Endothelial cell of umbilical vein (primary cell): ENCODE data around the gene KLHL26. TPM values are rescaled to one million over a fixed set of nuclear protein-coding genes. Genes with fewer than 3 reads are reported as not detected.

Source experiments
- BruUV-seq: library from RNA; stranded (reverse); fragments of 400-500 nt; replicated peaks from 2 replicates; lab custom pipeline; 2021; lab: Mats Ljungman, UMichigan
- CTCF ChIA-PET: fragments of 300-600, 350-600 bp; sonication (Branson Sonifier 250); formaldehyde crosslinking; loops from one replicate; lab custom pipeline; 2021; ENCODE audit warnings: antibody characterized with exemption, inconsistent platforms; lab: Charles Lee
- POLR2A ChIA-PET: fragments of 300-600, 350-600 bp; sonication (Branson Sonifier 250); formaldehyde crosslinking; loops from one replicate; lab custom pipeline; 2021; ENCODE audit warnings: antibody characterized with exemption, inconsistent platforms; lab: Charles Lee
- DNase-seq: peaks from one replicate; pipeline ENCODE4 v3.0.0-alpha.2; 2011; ENCODE audit warnings: low read depth, low spot score
- FAIRE-seq: peaks from 2 replicates; lab custom pipeline; 2011; peaks lifted over from hg19 to GRCh38; lab: Jason Lieb, UNC
- H2AFZ ChIP-seq: 2 replicates; pipeline ENCODE4 v1.6.0; 2012; ENCODE audit warnings: low read depth, low read length, control low read depth, inconsistent platforms
- H3K27ac ChIP-seq: 2 replicates; pipeline ENCODE4 v1.5.1; 2011; ENCODE audit warnings: low read depth, mild to moderate bottlenecking, control low read depth, low read length, moderate library complexity; ENCODE audit not compliant: insufficient read depth
- H3K27me3 ChIP-seq, 2 experiments: 2 replicates each; pipeline versions ENCODE4 v1.6.0 to v1.6.1; 2011; ENCODE audit warnings: low read length in 2 of 2, mixed read lengths in 1 of 2; ENCODE audit not compliant: control insufficient read depth in 2 of 2, insufficient read depth in 2 of 2
- H3K36me3 ChIP-seq, 2 experiments: 2 replicates in 1 of 2; 3 replicates in 1 of 2; pipeline ENCODE4 v1.5.1; 2011; ENCODE audit warnings: low read length in 2 of 2, mild to moderate bottlenecking in 1 of 2, moderate library complexity in 1 of 2; ENCODE audit not compliant: control insufficient read depth in 2 of 2, insufficient read depth in 2 of 2; ENCODE audit errors: extremely low read depth in 1 of 2
- H3K4me1 ChIP-seq: 3 replicates; pipeline ENCODE4 v1.5.1; 2011; ENCODE audit warnings: mild to moderate bottlenecking, low read length; ENCODE audit not compliant: control insufficient read depth, insufficient read depth; ENCODE audit errors: extremely low read depth
- H3K4me2 ChIP-seq: 2 replicates; pipeline ENCODE4 v1.6.1; 2011; ENCODE audit warnings: low read length, control low read depth, mixed read lengths; ENCODE audit not compliant: insufficient read depth
- H3K4me3 ChIP-seq, 3 experiments: fragments of 200-600 bp in 1 of 3; sonication (generic), shearing (Covaris generic) in 1 of 3; replicated peaks in 1 of 3; 2 replicates each; pipeline ENCODE4 v1.5.1; 2011 to 2016; ENCODE audit warnings: control low read depth in 3 of 3, low read length in 3 of 3, mild to moderate bottlenecking in 2 of 3, inconsistent platforms in 1 of 3, low read depth in 1 of 3, moderate library complexity in 1 of 3; ENCODE audit not compliant: insufficient read depth in 1 of 3
- H3K79me2 ChIP-seq: 2 replicates; pipeline ENCODE4 v1.6.0; 2012; ENCODE audit warnings: low read length, inconsistent platforms; ENCODE audit not compliant: control insufficient read depth, insufficient read depth
- H3K9ac ChIP-seq: replicated peaks from 2 replicates; pipeline ENCODE3; 2011; ENCODE audit warnings: low read length, control low read depth; ENCODE audit not compliant: insufficient read depth; ENCODE audit errors: extremely low read depth
- H3K9me1 ChIP-seq: replicated peaks from 3 replicates; pipeline ENCODE4 v1.6.0; 2011; ENCODE audit warnings: mild to moderate bottlenecking, low read length; ENCODE audit not compliant: control insufficient read depth, insufficient read depth; ENCODE audit errors: extremely low read depth
- H3K9me3 ChIP-seq: replicated peaks from 2 replicates; pipeline ENCODE4 v1.5.1; 2012; ENCODE audit warnings: low read length, inconsistent platforms; ENCODE audit not compliant: control insufficient read depth, insufficient read depth
- H4K20me1 ChIP-seq: replicated peaks from 2 replicates; pipeline ENCODE3; 2011; ENCODE audit warnings: mild to moderate bottlenecking, low read length; ENCODE audit not compliant: control insufficient read depth, insufficient read depth; ENCODE audit errors: extremely low read depth
- EZH2 ChIP-seq: IDR thresholded peaks from 2 replicates; pipeline ENCODE4 v1.6.1; 2012; ENCODE audit warnings: borderline replicate concordance, low read depth, mild to moderate bottlenecking, moderate library complexity, low read length, inconsistent platforms; ENCODE audit not compliant: severe bottlenecking
- FOS ChIP-seq: IDR thresholded peaks from 2 replicates; pipeline ENCODE4 v1.6.1; 2011; ENCODE audit warnings: mild to moderate bottlenecking, low read length, moderate library complexity, borderline replicate concordance; ENCODE audit not compliant: insufficient read depth
- GATA2 ChIP-seq: IDR thresholded peaks from 2 replicates; pipeline ENCODE4 v1.7.0; 2011; ENCODE audit warnings: low read depth, mild to moderate bottlenecking, moderate library complexity, mixed read lengths, low read length; ENCODE audit not compliant: insufficient read length, insufficient read depth
- JUN ChIP-seq: IDR thresholded peaks from 2 replicates; pipeline ENCODE4 v1.6.1; 2011; ENCODE audit warnings: borderline replicate concordance, low read depth; ENCODE audit not compliant: insufficient read length, insufficient read depth
- MYC ChIP-seq: IDR thresholded peaks from one replicate; pipeline ENCODE4 v1.6.1; 2011; ENCODE audit warnings: mild to moderate bottlenecking, low read depth, low read length
- POLR2A ChIP-seq: IDR thresholded peaks from 2 replicates; pipeline ENCODE4 v1.6.1; 2012; ENCODE audit warnings: low read depth, mild to moderate bottlenecking, control low read depth, low read length
- POLR2AphosphoS5 ChIP-seq: IDR thresholded peaks from 2 replicates; pipeline ENCODE4 v1.6.1; 2012; ENCODE audit warnings: low read depth, mild to moderate bottlenecking, control low read depth, low read length, moderate library complexity; ENCODE audit not compliant: insufficient read depth
- dilution Hi-C: fragments of 300-500 bp; cut with MboI; formaldehyde crosslinking; loops from one replicate; pipeline ENCODE4 v1.15.0; 2019; ENCODE audit warnings: low sequenced_read_pairs; ENCODE audit not compliant: extremely low pct_ligation_motif_present
- intact Hi-C: fragments of 100-400 bp; cut with micrococcal nuclease; formaldehyde crosslinking; loops from one replicate; pipeline ENCODE4 v1.10.0; 2022
- polyA plus RNA-seq, 4 experiments: library from polyadenylated mRNA; depleted of rRNA in 3 of 4; stranded (reverse) in 3 of 4; unstranded in 1 of 4; fragments of >200 nt; gene quantifications; 2 replicates each; pipeline versions ENCODE4 v1.2.1 to v1.2.3, GENCODE V29; 2011 to 2012; ENCODE audit warnings: missing spikeins in 1 of 4
- total RNA-seq: library from RNA; stranded (reverse); gene quantifications from 2 replicates; pipeline ENCODE4 v1.2.3, GENCODE V29; 2021
- TF ChIP-seq, protein P1 (sequence below), 2 donors: IDR thresholded peaks; 1 replicate in 1 of 2; 2 replicates in 1 of 2; pipeline ENCODE4 v1.5.1; 2011; ENCODE audit warnings: low read length in 2 of 2, mild to moderate bottlenecking in 2 of 2, moderate library complexity in 2 of 2, control low read depth in 1 of 2, inconsistent platforms in 1 of 2, low read depth in 1 of 2; ENCODE audit not compliant: insufficient read depth in 1 of 2; ENCODE audit errors: extremely low read depth in 1 of 2
- TF ChIP-seq, protein P2 (sequence below): IDR thresholded peaks from 2 replicates; pipeline ENCODE4 v1.6.1; 2011; ENCODE audit not compliant: insufficient read depth, insufficient read length

Gene KLHL26
- total and polyA plus RNA-seq, 2 donors (not counting 3 experiments of a cell fraction or from before 2014, with no cell fraction given): 2.4 to 6.2 TPM

DNA sequence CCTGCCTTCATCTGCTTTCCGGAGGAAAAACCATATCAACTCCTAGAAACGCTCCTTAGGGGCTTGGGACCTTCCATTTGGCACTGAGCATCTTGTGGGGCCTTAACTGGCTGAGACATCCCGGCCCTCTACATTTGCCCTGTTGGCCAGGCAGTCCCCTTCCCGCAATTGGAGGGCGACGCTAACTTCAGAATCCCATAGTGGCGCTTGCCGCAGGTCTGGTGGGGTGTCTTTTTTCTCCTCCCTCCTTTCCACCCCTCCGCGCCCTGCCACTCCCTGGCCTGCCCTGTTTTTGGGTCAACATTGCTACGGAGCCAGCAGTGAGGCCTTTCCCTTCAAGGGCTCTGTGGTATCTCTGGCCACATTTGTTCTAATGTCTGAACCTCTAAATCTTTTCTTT lies 33.1 kb downstream of the KLHL26 start:
- Histone ChIP-seq H2AFZ (no peak overlapping the region), H3K9ac (no peak overlapping the region), H3K9me3 (no peaks in the 10 kb centered on the region), H3K36me3 (peaks cover 2 to 9% of the 10 kb centered on the region in 2 experiments), H3K79me2 (no peaks in the 10 kb centered on the region), H3K4me3 (no peak overlapping the region), H3K9me1 (no peaks in the 10 kb centered on the region), H3K4me2 (no peak overlapping the region), H4K20me1 (no peaks in the 10 kb centered on the region), H3K27me3 (no peaks in the 10 kb centered on the region), H3K4me1 (peaks cover 3% of the 10 kb centered on the region), H3K27ac (no peak overlapping the region)
- intact Hi-C loops (no loop called here), dilution Hi-C loops (no loop called here)
- TF ChIP-seq POLR2A (no peak), MYC (no peak), POLR2AphosphoS5 (no peak), FOS (no peak), EZH2 (no peak), GATA2 (no peak), JUN (no peak)
- TF ChIP-seq, protein P1, sequence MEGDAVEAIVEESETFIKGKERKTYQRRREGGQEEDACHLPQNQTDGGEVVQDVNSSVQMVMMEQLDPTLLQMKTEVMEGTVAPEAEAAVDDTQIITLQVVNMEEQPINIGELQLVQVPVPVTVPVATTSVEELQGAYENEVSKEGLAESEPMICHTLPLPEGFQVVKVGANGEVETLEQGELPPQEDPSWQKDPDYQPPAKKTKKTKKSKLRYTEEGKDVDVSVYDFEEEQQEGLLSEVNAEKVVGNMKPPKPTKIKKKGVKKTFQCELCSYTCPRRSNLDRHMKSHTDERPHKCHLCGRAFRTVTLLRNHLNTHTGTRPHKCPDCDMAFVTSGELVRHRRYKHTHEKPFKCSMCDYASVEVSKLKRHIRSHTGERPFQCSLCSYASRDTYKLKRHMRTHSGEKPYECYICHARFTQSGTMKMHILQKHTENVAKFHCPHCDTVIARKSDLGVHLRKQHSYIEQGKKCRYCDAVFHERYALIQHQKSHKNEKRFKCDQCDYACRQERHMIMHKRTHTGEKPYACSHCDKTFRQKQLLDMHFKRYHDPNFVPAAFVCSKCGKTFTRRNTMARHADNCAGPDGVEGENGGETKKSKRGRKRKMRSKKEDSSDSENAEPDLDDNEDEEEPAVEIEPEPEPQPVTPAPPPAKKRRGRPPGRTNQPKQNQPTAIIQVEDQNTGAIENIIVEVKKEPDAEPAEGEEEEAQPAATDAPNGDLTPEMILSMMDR (IDR thresholded peaks at IDR 0.05; ENCODE audit: extremely low read depth in 1 of 2, insufficient read depth in 1 of 2, low read depth in 1 of 2, low read length in 2 of 2): no peak
- TF ChIP-seq, protein P2, sequence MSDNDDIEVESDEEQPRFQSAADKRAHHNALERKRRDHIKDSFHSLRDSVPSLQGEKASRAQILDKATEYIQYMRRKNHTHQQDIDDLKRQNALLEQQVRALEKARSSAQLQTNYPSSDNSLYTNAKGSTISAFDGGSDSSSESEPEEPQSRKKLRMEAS: no peak
- POLR2A ChIA-PET: no interaction called here
- no TSS peak for BruUV-seq
- no peak for FAIRE-seq
- DNase-seq: no peak
- CTCF ChIA-PET: no interaction called here
